Measurements from ENCODE around the gene INHA.

Gene INHA

GRCh38 chr2:219575566-219576504, 3.7 kb downstream of the INHA start:
- no peak for DNase-seq (ENCODE audit: low read depth)

GRCh38 chr2:219576505-219577388, 4.6 kb downstream of the INHA start:
- no peak for DNase-seq (ENCODE audit: low read depth)

- no peak for DNase-seq (ENCODE audit: low read depth)
Measured at GRCh38 chr2:219578811-219579613, 6.9 kb downstream of the INHA start.

GRCh38 chr2:219581346-219581745, 9.2 kb downstream of the INHA start:
- DNase-seq (ENCODE audit: low read depth): no peak

DNA sequence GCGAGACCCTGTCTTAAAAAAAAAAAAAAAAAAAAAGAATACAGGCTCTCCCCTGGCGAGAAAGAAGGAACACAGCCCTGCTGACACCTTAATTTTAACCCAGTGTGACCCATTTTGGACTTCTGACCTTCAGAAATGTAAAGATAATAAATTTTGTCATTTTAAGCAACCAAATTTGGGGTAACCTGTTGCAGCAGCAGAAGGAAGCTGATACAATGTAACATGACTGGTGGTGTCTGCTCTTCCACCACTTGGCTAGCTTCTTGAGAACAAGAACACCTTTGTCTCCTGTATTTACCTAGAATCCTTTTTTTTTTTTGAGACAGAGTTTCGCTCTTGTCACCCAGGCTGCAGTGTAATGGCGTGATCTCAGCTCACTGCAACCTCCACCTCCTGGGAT, 19.0 kb downstream of the INHA start:
- DNase-seq (ENCODE audit: low read depth): no peak

DNA sequence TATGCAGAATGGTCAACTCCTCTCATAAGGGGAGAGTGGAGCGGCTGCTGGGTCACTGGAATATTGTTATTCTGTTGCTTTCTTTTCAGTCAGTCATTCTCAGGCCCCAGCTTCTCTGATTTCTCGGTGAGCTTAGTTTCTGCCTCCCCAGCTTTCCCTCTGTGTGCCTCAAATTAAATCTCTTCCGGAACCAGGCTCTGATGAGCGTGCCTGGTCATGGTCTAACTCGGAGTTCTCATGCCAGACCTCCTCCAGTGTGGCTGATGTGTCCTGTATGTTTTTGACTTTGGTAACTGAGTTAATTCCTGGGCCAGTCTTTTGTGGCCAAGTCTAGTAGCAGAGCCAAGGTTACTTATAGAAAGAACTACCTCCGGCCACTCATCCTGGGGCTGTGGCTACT, 20.6 kb downstream of the INHA start:
- no peak for DNase-seq (ENCODE audit: low read depth)

DNA sequence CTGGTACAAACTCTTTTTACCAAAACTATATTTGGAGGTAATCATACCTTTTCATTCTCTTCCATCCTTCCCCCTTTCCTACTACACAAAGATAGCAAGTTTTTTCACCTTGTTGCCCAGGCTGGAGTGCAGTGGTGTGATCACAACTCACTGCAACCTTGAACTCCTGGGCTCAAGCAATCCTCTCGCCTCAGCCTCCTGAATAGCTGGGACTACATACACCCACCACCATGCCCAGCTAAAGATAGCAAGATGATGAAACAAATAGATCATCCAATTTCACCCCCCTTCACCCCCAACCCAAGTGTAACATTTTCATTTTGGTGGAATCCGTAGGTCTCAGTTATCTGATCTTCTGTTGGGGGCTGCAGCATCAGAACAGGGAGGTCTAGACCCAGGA, 21.0 kb downstream of the INHA start:
- no peak for DNase-seq (ENCODE audit: low read depth)

GRCh38 chr2:219595256-219595655, 23.1 kb downstream of the INHA start:
- DNase-seq (ENCODE audit: low read depth): no peak

- no peak for DNase-seq (ENCODE audit: low read depth)
Measured at GRCh38 chr2:219596954-219597551, 24.9 kb downstream of the INHA start.

DNA sequence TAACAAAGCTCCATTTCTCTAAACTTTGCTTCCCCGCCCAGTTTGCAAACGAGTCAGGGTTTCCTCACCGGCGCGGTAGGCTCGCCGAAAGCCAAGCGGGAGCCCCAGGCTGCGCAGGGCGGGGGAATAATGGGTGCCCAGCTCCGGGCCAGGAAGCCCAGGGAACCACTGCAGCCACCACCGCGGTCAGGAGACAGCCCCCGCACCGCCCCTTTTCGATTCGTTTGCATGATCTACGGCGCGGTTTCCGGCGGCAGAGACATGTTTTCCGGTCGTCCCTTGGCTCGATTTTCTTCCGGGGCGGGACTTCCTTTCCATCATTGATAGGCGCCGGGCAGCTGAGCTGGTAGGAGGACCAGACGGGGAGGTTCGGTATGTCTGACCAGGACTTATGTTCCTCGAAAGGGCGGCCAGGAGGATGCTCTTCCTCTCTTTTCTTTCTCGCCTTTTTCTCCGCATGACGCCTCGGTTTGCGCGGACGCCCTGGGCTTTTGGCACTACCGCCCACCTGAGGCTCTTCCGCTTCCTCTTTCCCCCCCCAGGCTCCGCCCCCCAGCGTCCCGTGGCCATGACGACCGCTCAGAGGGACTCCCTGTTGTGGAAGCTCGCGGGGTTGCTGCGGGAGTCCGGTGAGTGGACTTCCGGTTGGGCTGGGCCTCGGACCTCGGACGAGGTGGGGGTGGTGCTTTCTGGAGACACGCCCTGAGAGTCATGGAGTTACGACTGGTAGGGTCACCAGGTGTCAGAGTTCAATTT, 25.6 kb downstream of the INHA start, which contains the start of gene STK11IP:
Gene STK11IP, plus strand, starts transcription at position 306 of the 756 bp plus-strand sequence. Its CDS starts 263 bp downstream, at position 569.
- DNase-seq (ENCODE audit: low read depth): peak; percentile 92

- no peak for DNase-seq (ENCODE audit: low read depth)
Measured at GRCh38 chr2:219598308-219599078, 26.4 kb downstream of the INHA start.

DNA sequence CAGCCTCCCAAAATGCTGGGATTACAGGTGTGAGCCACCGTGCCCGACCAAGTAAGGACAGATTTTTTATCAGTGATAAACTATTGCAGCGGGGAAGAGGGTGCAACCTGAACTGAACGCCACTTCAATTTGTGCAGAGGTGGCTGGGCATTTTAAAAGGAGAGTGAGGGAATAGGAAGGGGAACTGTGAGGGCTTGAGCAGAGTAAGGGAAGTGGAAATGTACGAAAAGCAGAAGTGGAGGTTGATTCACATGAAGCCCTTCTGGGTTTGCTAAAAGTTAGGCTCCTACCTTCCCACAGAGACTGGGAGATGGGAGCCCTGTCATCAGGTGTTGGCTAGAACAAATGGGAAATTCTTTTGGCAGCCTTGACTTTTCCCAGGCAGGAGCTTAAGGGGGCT, 31.7 kb downstream of the INHA start:
- no peak for DNase-seq (ENCODE audit: low read depth)

DNA sequence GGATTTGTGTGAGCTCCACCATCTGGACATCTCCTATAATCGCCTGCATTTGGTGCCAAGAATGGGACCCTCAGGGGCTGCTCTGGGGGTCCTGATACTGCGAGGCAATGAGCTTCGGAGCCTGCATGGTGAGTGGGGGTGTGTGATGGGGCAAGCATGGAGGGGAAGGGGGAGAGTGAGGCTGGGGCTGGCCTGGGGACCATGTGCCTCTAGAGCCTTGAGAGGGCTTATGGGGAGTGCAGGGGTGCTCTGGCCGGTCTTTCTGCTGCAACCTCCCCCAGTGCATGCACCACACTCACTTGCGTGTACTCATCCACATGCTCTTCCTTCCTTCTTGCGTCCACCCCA, 33.5 kb downstream of the INHA start:
- DNase-seq (ENCODE audit: low read depth): no peak

DNA sequence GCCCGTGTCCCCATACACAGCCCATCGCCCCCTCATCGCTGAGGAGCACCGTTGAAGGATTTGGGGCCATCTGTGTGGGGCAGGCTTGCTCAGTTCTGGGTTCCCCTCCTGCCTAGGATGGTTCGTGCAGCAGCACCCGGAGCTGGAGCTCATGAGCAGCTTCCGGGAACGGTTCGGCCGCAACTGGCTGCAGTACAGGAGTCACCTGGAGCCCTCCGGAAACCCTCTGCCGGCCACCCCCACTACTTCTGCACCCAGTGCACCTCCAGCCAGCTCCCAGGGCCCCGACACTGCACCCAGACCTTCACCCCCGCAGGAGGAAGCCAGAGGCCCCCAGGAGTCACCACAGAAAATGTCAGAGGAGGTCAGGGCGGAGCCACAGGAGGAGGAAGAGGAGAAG, 35.8 kb downstream of the INHA start:
- DNase-seq (ENCODE audit: low read depth): no peak

- no peak for DNase-seq (ENCODE audit: low read depth)
Measured at GRCh38 chr2:219608399-219608964, 36.4 kb downstream of the INHA start.

- no peak for DNase-seq (ENCODE audit: low read depth)
Measured at GRCh38 chr2:219609149-219609750, 37.1 kb downstream of the INHA start.

DNA sequence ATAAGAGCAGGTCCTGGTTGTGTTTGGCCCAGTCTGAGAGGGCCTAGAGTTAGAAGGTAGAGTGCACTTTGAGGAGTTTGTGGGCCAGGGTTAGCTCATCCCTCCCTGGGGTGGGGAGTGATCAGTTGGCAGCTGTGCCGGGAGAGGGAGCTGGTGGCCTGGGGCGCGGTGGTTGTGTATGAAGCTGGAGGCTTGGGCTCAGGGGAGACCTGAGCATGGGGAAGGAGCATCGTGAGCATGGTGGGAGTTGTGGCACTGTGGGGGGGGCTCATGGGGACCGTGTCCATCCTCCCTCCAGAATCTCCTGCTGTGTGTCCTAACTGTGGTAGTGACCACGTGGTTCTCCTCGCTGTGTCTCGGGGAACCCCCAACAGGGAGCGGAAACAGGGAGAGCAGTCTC, 39.2 kb downstream of the INHA start:
- no peak for DNase-seq (ENCODE audit: low read depth)

DNA sequence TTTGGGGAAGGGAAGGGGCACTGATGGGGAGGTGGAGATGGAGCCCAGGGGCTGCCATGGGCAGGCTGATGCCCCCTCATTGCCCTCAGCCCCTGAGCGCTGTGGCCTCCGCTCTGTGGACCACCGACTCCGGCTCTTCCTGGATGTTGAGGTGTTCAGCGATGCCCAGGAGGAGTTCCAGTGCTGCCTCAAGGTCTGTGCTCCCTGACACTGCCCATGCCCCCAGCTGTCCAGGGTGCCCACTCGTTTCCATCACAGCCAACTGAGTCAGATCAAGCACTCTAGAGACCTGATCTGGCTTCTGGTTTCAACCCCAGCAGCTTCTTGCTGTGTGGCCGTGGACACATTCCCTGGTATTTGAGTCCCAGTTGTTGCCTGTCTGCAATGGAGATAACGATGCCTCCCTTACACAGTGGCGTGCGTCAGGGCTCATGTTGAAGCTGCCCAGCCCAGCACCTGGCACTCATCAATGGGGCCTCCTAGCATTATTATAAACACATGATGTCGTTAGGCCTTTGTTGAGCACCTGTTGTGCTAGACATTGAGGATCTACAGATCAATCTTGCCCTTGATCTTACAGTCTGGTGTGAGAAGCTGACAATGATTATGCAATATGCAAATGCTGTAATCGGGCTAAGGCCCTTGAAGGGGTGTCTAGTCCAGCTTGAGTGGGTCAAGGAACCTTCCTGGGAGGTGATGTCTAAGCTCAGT, 39.9 kb downstream of the INHA start:
- DNase-seq (ENCODE audit: low read depth): no peak
